Islet precursor cell (in vitro differentiated cells): Measurements from ENCODE around the gene TEDC2.
"Not testable (repeated sequence)": the region's sequence is repeated elsewhere in the genome, so short reads cannot be mapped to it uniquely, and the experiment has no call there.

ENCODE experiments used
- DNase-seq: peaks from one replicate; pipeline ENCODE4 v3.0.0-alpha.2; 2018

Gene TEDC2

GRCh38 chr16:2438121-2438520 lies 21.8 kb upstream of the TEDC2 start:
- DNase-seq: no peak

GRCh38 chr16:2439598-2439997 lies 20.3 kb upstream of the TEDC2 start:
- no peak for DNase-seq

- not testable (repeated sequence) for DNase-seq
Measured at GRCh38 chr16:2441143-2441804, 18.6 kb upstream of the TEDC2 start.

- no peak for DNase-seq
Measured at GRCh38 chr16:2443555-2443954, 16.4 kb upstream of the TEDC2 start.

GRCh38 chr16:2447920-2448583 lies 11.9 kb upstream of the TEDC2 start:
- DNase-seq: no peak

- DNase-seq: no peak
Measured at GRCh38 chr16:2449118-2449517, 10.8 kb upstream of the TEDC2 start.

GRCh38 chr16:2450535-2450934 lies 9.4 kb upstream of the TEDC2 start:
- DNase-seq: no peak

GRCh38 chr16:2450975-2451381 lies 8.9 kb upstream of the TEDC2 start:
- no peak for DNase-seq

GRCh38 chr16:2451851-2452320 lies 8.0 kb upstream of the TEDC2 start:
- no peak for DNase-seq

GRCh38 chr16:2452650-2453049 lies 7.3 kb upstream of the TEDC2 start:
- no peak for DNase-seq

- DNase-seq: no peak
Measured at GRCh38 chr16:2455081-2455845, 4.6 kb upstream of the TEDC2 start.

GRCh38 chr16:2456551-2457153 lies 3.3 kb upstream of the TEDC2 start:
- no peak for DNase-seq

GRCh38 chr16:2457267-2457666 lies 2.6 kb upstream of the TEDC2 start:
- no peak for DNase-seq

- no peak for DNase-seq
Measured at GRCh38 chr16:2457946-2458345, 2.0 kb upstream of the TEDC2 start.

- no peak for DNase-seq
Measured at GRCh38 chr16:2458887-2459646, 842 bp upstream of the TEDC2 start.

- DNase-seq: no peak
Measured at GRCh38 chr16:2460391-2460713, 443 bp downstream of the TEDC2 start.

- DNase-seq: no peak
Measured at GRCh38 chr16:2460916-2461315, 1.0 kb downstream of the TEDC2 start.

- no peak for DNase-seq
Measured at GRCh38 chr16:2462031-2462866, 2.3 kb downstream of the TEDC2 start.

- no peak for DNase-seq
Measured at GRCh38 chr16:2464333-2464732, 4.4 kb downstream of the TEDC2 start.

GRCh38 chr16:2465653-2466415 lies 5.9 kb downstream of the TEDC2 start:
- DNase-seq: no peak
